IPS-NIHi7 (cell line): ENCODE results near the gene ARHGAP32.
"Not testable (repeated sequence)": the region's sequence is repeated elsewhere in the genome, so short reads cannot be mapped to it uniquely, and the experiment has no call there.

ENCODE experiments used
- DNase-seq: peaks from one replicate; pipeline ENCODE4 v3.0.0; 2012; ENCODE audit warnings: mixed read lengths; ENCODE audit errors: extremely low spot score

Gene ARHGAP32

GRCh38 chr11:129034001-129034400, 158.1 kb downstream of the ARHGAP32 start:
- no peak for DNase-seq

- peak; percentile 78 for DNase-seq
These were observed 168.0 kb downstream of the ARHGAP32 start for GRCh38 chr11:129023968-129024676.

DNA sequence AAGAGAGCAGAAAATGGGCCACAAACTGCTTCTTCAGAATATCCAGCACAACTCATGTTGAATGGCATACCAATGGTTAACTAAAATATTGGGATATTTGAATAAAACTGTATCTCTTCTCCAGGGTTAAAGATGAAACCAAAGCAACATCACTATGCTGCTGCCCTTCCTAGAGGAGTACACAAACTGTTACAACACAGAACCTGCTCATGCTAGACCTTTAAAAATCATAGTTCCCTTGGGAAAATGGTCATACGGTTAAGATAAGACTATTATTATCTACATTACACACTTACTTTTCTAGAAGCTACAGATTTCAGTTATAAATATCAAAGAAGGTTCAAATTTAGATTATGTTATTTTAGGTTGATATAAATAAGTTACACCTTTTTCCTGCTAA, 170.8 kb downstream of the ARHGAP32 start:
- no peak for DNase-seq

- peak; percentile 10 for DNase-seq
These were observed 173.1 kb downstream of the ARHGAP32 start for GRCh38 chr11:129018991-129019390.

- no peak for DNase-seq
These were observed 174.0 kb downstream of the ARHGAP32 start for GRCh38 chr11:129018126-129018525.

- no peak for DNase-seq
These were observed 178.2 kb downstream of the ARHGAP32 start for GRCh38 chr11:129013737-129014475.

GRCh38 chr11:129012880-129013279, 179.2 kb downstream of the ARHGAP32 start:
- DNase-seq: no peak

DNA sequence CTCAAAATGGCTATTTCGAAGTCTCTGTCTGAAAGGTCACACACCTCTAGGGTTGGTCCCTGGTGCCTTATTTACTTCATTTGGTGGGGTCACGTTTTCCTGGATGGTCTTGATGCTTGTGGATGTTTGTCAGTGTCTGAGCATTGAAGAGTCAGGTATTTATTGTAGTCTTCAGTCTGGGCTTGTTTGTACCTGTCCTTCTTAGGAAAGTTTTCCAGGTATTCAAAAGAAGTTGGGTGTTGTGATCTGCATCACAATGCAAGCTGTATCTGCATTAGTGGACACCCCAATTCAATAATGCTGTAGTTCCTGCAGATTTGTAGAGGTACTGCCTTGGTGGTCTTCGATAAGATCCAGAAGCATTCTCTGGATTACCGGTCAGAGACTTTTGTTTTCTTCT, 186.0 kb downstream of the ARHGAP32 start:
- DNase-seq: no peak

DNA sequence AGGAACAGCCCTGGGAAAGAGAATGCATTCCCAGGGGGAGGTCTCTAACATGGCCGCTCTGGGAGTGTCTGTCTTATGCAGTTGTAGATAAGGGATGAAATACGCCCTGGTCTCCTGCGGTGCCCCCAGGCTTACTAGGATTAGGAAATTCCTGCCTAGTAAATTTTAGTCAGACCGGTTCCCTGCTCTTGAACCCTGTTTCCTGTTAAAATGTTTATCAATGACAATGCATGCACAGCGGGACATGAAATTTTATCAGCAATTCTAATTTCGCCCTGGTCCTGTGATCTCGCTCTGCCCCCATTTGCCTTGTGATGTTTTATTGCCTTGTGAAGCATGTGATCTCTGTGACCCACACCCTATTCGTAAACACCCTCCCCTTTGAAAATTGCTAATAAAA, 193.0 kb downstream of the ARHGAP32 start:
- DNase-seq: not testable (repeated sequence)

GRCh38 chr11:128988242-128988970, 203.7 kb downstream of the ARHGAP32 start:
- no peak for DNase-seq

DNA sequence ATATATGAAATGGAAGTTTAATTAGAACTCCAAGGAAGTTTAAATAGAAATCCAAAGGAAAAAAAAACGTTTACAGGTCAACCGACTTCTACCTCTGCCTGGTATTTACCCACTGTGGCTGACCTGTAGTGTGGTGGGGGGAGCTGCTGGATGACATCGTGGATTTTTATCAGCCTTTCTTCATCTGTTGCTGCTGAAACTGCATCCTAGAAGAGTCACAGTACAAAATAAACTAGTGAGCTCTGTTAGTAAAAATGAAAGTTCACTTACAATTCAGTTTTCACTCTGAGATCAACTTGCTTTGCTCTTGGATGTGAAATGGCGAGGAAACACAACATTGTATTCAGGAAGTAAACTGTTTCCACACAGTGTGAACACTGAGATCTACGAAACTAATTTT, 206.2 kb downstream of the ARHGAP32 start:
- no peak for DNase-seq

- DNase-seq: no peak
These were observed 209.1 kb downstream of the ARHGAP32 start for GRCh38 chr11:128983023-128983422.

- no peak for DNase-seq
These were observed 210.9 kb downstream of the ARHGAP32 start for GRCh38 chr11:128981254-128981653.

- DNase-seq: no peak
These were observed 221.4 kb downstream of the ARHGAP32 start for GRCh38 chr11:128970598-128971190.

GRCh38 chr11:128968916-128969315, 223.2 kb downstream of the ARHGAP32 start:
- no peak for DNase-seq

- DNase-seq: no peak
These were observed 224.5 kb downstream of the ARHGAP32 start for GRCh38 chr11:128967578-128967977.

DNA sequence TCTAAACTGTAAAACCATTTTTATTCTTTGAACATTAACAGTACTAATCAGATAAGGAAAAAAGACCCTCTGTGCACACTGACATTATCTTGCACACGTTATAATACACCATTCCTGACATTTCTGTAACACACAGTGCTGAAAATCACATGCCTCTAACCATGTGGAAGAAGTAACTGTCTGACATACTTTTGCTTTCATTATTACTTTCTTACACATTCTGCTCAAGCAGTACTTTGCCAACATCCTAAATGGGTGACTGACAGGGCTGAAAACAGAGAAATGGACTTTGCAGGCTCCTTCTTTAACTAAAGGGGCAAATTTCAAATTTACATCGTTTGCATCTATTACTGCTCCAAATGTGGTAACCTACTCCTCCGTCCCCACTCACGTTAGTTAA, 226.6 kb downstream of the ARHGAP32 start:
- no peak for DNase-seq

GRCh38 chr11:128964463-128964930, 227.6 kb downstream of the ARHGAP32 start:
- no peak for DNase-seq

GRCh38 chr11:128963744-128964325, 228.3 kb downstream of the ARHGAP32 start:
- no peak for DNase-seq

GRCh38 chr11:128962896-128963295, 229.2 kb downstream of the ARHGAP32 start:
- no peak for DNase-seq

DNA sequence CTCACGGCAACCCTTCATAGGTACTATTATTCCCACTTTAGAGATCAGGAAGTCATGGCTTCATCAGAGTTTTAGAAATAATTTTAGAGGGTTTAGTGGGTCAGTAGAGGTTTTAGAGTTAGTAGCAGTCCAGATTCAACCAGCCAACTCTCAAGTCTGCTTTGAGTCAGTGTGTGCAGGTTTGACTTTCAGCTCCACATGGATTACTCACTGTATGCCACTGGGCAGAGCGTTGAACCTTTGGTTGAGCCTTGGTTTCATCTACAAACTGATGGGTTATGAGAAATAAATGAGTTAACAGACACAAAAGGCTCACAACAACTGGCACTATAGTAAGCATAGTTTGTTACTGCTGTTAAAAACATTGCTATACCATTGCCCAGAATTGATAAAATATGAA, 230.5 kb downstream of the ARHGAP32 start:
- no peak for DNase-seq

GRCh38 chr11:128957202-128957482, 235.0 kb downstream of the ARHGAP32 start:
- no peak for DNase-seq
